Measurements from ENCODE around the gene COX8A.

- no peak for TF ChIP-seq CTCF (IDR thresholded peaks at IDR 0.05; ENCODE audit: low read length)
- TF ChIP-seq EZH2 (optimal IDR thresholded peaks at IDR 0.05; ENCODE audit: low read depth, low read length): no peak
- no peak for TF ChIP-seq EZH2phosphoT487 (IDR thresholded peaks at IDR 0.05; ENCODE audit: low read length)
Measured at GRCh38 chr11:63951779-63952536, 22.5 kb upstream of the COX8A start.
